Osteoblast (primary cell): ENCODE measurements around the gene CFLAR. TPM values are rescaled to one million over a fixed set of nuclear protein-coding genes. Genes with fewer than 3 reads are reported as not detected.

ENCODE experiments used
- DNase-seq: peaks from one replicate; pipeline ENCODE4 v3.0.0; 2011; ENCODE audit warnings: low spot score, mixed read lengths; ENCODE audit not compliant: insufficient read length; ENCODE audit errors: missing footprints
- H2AFZ ChIP-seq: 2 replicates; pipeline ENCODE4 v1.6.0; 2011; ENCODE audit warnings: mild to moderate bottlenecking, low read length
- H3K27ac ChIP-seq: 2 replicates; pipeline ENCODE4 v1.5.1; 2011; ENCODE audit warnings: mild to moderate bottlenecking, low read depth, low read length, moderate library complexity
- H3K27me3 ChIP-seq: 2 replicates; pipeline ENCODE4 v1.6.0; 2012; ENCODE audit warnings: mild to moderate bottlenecking, control low read depth, inconsistent platforms, low read length, moderate library complexity; ENCODE audit not compliant: insufficient read depth
- H3K36me3 ChIP-seq: 2 replicates; pipeline ENCODE4 v1.5.1; 2011; ENCODE audit warnings: mild to moderate bottlenecking, low read length, control low read depth, moderate library complexity; ENCODE audit not compliant: insufficient read depth
- H3K4me1 ChIP-seq: 2 replicates; pipeline ENCODE4 v1.5.1; 2011; ENCODE audit warnings: mild to moderate bottlenecking, low read length, control low read depth, moderate library complexity; ENCODE audit not compliant: insufficient read depth
- H3K4me2 ChIP-seq: 2 replicates; pipeline ENCODE4 v1.6.0; 2011; ENCODE audit warnings: mild to moderate bottlenecking, low read length; ENCODE audit not compliant: insufficient read depth
- H3K4me3 ChIP-seq: fragments of 200-600 bp; sonication (generic); 3 replicates; pipeline ENCODE4 v1.5.1; 2012; ENCODE audit warnings: mild to moderate bottlenecking, low read length, inconsistent platforms; ENCODE audit not compliant: insufficient read depth
- H3K79me2 ChIP-seq: 2 replicates; pipeline ENCODE4 v1.6.0; 2012; ENCODE audit warnings: mild to moderate bottlenecking, low read length, control low read depth, inconsistent platforms; ENCODE audit not compliant: insufficient read depth
- H3K9me3 ChIP-seq: 2 replicates; pipeline ENCODE4 v1.5.1; 2011; ENCODE audit warnings: low read depth, low read length, control low read depth
- H4K20me1 ChIP-seq: 2 replicates; pipeline ENCODE4 v1.6.0; 2012; ENCODE audit warnings: mild to moderate bottlenecking, low read length, control low read depth; ENCODE audit not compliant: insufficient read depth
- total RNA-seq: library from RNA; depleted of rRNA; stranded (reverse); fragments of >200 nt; gene quantifications from 2 replicates; pipeline ENCODE4 v1.2.3, GENCODE V29; 2012
- TF ChIP-seq, protein P1 (sequence below): IDR thresholded peaks from 2 replicates; pipeline ENCODE4 v1.5.1; 2011; ENCODE audit warnings: mild to moderate bottlenecking, low read depth, low read length, moderate library complexity; ENCODE audit errors: extremely low read depth

Gene CFLAR
- total RNA-seq, 1 donor = 78.9 TPM

DNA sequence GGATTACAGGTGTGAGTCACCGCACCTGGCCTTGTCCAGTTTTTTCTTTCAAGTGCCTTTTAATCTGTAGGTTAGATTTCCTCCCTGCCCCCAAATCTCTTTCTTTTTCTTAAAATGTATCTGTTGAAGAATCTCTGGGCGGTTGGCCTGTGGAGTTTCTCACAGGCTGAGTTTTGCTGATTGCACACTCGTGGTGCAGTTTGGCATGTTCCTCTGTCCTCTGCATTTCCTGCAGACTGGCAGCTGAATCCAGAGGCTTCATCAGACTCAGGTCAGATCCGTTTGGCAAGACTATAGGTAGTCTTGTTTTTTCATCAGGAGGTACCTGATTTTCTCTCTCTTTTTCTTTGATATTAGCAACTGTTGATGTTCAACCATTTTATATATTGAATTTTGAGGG is 72.5 kb downstream of the CFLAR start:
- no peak for DNase-seq

DNA sequence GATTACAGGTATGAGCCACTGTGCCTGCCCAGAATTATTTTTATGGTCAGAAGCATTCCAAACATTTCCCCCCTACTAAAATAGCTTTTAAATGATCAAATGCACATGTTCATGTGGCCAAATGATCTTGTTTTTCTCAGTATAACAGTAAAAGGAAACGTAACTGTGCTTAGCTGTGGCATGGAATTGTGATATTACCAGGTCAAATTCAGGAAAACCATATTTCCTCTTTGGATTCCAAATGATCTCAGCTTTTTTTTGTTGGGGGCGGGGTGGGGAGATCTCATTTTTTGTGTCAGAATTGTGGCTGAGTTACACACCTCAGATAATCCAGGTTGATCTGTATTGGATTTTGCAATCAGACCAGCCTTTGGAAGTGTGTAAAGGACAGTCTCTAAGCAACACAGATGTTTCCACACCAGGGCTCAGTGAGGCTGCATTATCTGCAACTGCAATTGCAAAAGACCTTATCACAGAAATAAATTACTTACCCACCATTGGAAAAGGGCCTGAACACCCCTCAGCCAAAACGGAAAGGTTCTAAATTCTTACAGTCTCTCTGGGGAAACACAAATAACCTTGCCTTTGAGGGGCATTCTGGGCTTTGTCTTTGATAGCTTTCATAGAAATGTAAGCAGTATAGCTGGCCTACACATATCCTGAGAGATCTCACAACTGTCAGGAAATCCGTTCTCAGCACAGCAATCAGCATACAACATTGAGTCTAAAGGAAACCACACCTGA is 75.3 kb downstream of the CFLAR start:
- Histone ChIP-seq H3K4me3 (no peak overlapping the region), H3K36me3 (no peaks in the 10 kb centered on the region)
- no peak for DNase-seq

More for the DNA sequence above, 72.5 kb downstream of the CFLAR start:
- no peak overlapping the region for H3K27ac ChIP-seq
- no peaks in the 10 kb centered on the region for H3K79me2 ChIP-seq
- H3K36me3 ChIP-seq = no peaks in the 10 kb centered on the region
- no peaks in the 10 kb centered on the region for H4K20me1 ChIP-seq
- H3K4me1 ChIP-seq = no peaks in the 10 kb centered on the region
- no peak overlapping the region for H3K4me2 ChIP-seq
- no peak overlapping the region for H3K4me3 ChIP-seq
- H3K9me3 ChIP-seq = no peaks in the 10 kb centered on the region
- TF ChIP-seq, protein P1, sequence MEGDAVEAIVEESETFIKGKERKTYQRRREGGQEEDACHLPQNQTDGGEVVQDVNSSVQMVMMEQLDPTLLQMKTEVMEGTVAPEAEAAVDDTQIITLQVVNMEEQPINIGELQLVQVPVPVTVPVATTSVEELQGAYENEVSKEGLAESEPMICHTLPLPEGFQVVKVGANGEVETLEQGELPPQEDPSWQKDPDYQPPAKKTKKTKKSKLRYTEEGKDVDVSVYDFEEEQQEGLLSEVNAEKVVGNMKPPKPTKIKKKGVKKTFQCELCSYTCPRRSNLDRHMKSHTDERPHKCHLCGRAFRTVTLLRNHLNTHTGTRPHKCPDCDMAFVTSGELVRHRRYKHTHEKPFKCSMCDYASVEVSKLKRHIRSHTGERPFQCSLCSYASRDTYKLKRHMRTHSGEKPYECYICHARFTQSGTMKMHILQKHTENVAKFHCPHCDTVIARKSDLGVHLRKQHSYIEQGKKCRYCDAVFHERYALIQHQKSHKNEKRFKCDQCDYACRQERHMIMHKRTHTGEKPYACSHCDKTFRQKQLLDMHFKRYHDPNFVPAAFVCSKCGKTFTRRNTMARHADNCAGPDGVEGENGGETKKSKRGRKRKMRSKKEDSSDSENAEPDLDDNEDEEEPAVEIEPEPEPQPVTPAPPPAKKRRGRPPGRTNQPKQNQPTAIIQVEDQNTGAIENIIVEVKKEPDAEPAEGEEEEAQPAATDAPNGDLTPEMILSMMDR = no peak
- no peaks in the 10 kb centered on the region for H3K27me3 ChIP-seq
- H2AFZ ChIP-seq = no peak overlapping the region

DNA sequence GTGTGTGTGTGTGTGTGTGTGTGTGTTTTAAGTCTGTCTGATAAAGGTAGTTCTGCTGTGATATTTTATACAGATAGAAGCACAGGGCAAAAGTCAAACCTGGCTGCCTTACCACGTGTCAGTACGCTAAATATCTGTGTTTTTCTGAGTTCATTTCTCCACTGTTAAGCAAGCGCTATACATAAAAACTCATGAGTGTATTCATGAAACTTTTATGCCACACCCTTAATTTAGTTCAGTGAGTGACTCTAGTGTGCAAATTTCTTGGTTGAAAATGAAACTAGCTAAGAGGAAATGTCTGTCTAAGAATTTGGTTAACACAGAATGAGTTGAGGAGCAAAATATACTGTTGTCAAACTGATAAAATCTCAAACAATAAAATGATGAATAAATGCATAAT is 78.1 kb downstream of the CFLAR start:
- Histone ChIP-seq H3K79me2 (no peaks in the 10 kb centered on the region), H4K20me1 (no peaks in the 10 kb centered on the region), H2AFZ (no peak overlapping the region), H3K4me1 (no peaks in the 10 kb centered on the region), H3K27me3 (no peaks in the 10 kb centered on the region), H3K4me3 (no peak overlapping the region), H3K9me3 (no peaks in the 10 kb centered on the region), H3K36me3 (no peaks in the 10 kb centered on the region), H3K27ac (no peak overlapping the region), H3K4me2 (no peak overlapping the region)
- TF ChIP-seq, protein P1 = no peak
- DNase-seq = no peak

More for the DNA sequence above, 75.3 kb downstream of the CFLAR start:
- H3K27me3 ChIP-seq = no peaks in the 10 kb centered on the region
- H3K27ac ChIP-seq = no peak overlapping the region
- H4K20me1 ChIP-seq = no peaks in the 10 kb centered on the region
- TF ChIP-seq, protein P1 = no peak
- no peak overlapping the region for H3K4me2 ChIP-seq
- H2AFZ ChIP-seq = no peak overlapping the region
- H3K9me3 ChIP-seq = no peaks in the 10 kb centered on the region
- no peaks in the 10 kb centered on the region for H3K4me1 ChIP-seq
- H3K79me2 ChIP-seq = no peaks in the 10 kb centered on the region

DNA sequence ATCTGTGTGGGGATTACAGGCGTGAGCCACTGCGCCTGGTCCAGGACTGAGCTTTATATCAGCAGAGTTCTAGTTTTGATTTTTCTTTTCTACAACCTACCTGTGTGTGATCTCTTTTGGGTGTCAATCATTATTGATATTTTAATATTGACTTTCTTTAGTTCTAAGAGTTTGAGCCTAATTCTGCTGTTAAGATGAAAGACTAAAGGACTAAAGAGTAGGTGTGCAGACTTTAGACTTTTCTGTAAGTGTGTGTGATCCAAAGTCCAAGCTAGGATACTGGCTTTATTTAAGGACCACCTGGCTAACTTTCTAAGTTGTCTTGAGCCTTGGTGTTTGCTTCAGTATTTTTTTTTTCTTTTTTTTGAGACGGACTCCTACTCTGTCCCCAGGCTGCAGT is 79.4 kb downstream of the CFLAR start:
- DNase-seq = no peak
- H3K36me3 ChIP-seq = no peaks in the 10 kb centered on the region
- no peaks in the 10 kb centered on the region for H4K20me1 ChIP-seq
- no peak overlapping the region for H3K27ac ChIP-seq
- no peaks in the 10 kb centered on the region for H3K27me3 ChIP-seq
- H3K9me3 ChIP-seq = no peaks in the 10 kb centered on the region
- no peak overlapping the region for H3K4me3 ChIP-seq
- no peak overlapping the region for H3K4me2 ChIP-seq
- H3K4me1 ChIP-seq = no peaks in the 10 kb centered on the region
- TF ChIP-seq, protein P1 = no peak
- H2AFZ ChIP-seq = no peak overlapping the region
- H3K79me2 ChIP-seq = no peaks in the 10 kb centered on the region
